PFSK-1 (cell line): Measurements from ENCODE around the gene RPH3AL.

Source experiments
- FOXP2 ChIP-seq: optimal IDR thresholded peaks from 2 replicates; pipeline ENCODE3; 2011; ENCODE audit warnings: borderline replicate concordance, control low read depth, inconsistent platforms; ENCODE audit not compliant: insufficient read depth; ENCODE audit errors: extremely low read length, extremely low read depth
- POLR2AphosphoS5 ChIP-seq: IDR thresholded peaks from 2 replicates; pipeline ENCODE4 v1.6.1; 2012; ENCODE audit warnings: low read depth, mild to moderate bottlenecking, control low read depth, low read length, moderate library complexity
- SIN3A ChIP-seq: IDR thresholded peaks from 2 replicates; pipeline ENCODE4 v1.6.1; 2012; ENCODE audit warnings: mild to moderate bottlenecking, low read length, moderate library complexity, borderline replicate concordance; ENCODE audit not compliant: insufficient read depth
- TAF1 ChIP-seq: IDR thresholded peaks from 2 replicates; pipeline ENCODE4 v1.6.1; 2012; ENCODE audit warnings: low read length, control low read depth, borderline replicate concordance; ENCODE audit not compliant: insufficient read depth
- TF ChIP-seq, protein P1 (sequence below), 2 experiments: IDR thresholded peaks; 2 replicates each; pipeline versions ENCODE4 v1.6.1 to v1.8.0; 2011 to 2012; ENCODE audit warnings: low read depth in 2 of 2, low read length in 2 of 2, control low read depth in 1 of 2, inconsistent platforms in 1 of 2, mild to moderate bottlenecking in 1 of 2, moderate library complexity in 1 of 2; ENCODE audit not compliant: insufficient read depth in 1 of 2

RPH3AL gene

DNA sequence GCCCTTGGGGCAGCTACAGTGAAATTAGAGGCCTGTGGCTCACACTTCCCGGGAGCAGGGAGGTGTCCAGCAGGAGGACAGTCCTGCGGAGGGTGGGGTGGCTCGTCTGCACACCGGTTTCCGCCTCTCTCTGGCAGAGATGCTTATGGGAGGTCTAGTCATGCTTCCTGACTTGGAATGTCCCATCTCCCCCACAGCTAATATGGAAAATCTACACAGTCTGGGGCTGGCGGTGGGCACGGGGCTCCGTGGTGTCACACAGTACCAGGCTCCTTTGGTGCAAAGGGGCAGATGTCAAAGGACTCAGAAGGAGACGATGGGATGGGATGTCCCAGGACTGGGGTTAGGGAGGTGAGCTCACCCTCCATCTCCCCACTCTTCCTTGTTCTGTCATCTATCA is 127.1 kb downstream of the RPH3AL start:
- TF ChIP-seq, protein P1, sequence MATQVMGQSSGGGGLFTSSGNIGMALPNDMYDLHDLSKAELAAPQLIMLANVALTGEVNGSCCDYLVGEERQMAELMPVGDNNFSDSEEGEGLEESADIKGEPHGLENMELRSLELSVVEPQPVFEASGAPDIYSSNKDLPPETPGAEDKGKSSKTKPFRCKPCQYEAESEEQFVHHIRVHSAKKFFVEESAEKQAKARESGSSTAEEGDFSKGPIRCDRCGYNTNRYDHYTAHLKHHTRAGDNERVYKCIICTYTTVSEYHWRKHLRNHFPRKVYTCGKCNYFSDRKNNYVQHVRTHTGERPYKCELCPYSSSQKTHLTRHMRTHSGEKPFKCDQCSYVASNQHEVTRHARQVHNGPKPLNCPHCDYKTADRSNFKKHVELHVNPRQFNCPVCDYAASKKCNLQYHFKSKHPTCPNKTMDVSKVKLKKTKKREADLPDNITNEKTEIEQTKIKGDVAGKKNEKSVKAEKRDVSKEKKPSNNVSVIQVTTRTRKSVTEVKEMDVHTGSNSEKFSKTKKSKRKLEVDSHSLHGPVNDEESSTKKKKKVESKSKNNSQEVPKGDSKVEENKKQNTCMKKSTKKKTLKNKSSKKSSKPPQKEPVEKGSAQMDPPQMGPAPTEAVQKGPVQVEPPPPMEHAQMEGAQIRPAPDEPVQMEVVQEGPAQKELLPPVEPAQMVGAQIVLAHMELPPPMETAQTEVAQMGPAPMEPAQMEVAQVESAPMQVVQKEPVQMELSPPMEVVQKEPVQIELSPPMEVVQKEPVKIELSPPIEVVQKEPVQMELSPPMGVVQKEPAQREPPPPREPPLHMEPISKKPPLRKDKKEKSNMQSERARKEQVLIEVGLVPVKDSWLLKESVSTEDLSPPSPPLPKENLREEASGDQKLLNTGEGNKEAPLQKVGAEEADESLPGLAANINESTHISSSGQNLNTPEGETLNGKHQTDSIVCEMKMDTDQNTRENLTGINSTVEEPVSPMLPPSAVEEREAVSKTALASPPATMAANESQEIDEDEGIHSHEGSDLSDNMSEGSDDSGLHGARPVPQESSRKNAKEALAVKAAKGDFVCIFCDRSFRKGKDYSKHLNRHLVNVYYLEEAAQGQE (IDR thresholded peaks at IDR 0.05; ENCODE audit: insufficient read depth in 1 of 2, low read depth in 2 of 2, low read length in 2 of 2), result no peak
- TF ChIP-seq SIN3A (no peak), TAF1 (no peak), POLR2AphosphoS5 (no peak), FOXP2 (no peak)

DNA sequence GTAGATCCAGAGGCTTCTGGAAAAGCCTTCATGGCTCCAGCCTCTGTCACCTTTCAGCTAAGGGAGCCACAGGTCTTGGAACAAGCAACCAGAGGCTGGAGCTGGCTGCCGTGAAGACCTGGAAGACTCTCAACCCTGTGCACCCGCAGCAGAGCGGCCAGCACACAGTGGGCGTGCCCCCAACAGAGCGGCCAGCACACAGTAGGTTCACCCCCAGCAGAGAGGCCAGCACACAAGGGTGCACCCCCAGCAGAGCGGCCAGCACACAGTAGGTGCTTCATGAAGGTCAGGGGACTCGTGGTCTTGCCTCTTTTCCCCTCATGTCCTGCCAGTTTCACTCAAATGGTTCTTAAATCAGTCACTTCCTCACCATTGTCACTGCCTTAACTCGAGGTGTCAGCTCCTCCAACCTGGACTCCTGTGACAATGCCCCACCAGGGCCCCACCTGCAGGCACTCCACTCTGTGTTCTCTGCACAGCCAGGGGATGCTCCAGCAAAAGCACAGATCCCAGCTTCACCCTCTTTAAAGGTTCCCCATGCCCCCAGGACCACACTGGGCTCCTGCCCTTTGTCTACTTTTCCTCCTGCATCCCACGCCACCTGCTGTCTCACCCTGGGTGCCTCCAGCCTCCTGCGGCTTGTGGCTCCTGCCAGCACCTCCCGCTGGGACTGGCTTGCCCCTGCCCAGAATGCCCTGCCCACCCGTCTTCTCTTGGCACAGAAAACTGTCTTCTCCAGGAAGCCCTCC is 128.7 kb downstream of the RPH3AL start:
- TF ChIP-seq TAF1 (no peak), FOXP2 (no peak), SIN3A (no peak), POLR2AphosphoS5 (no peak)
- TF ChIP-seq, protein P1 (IDR thresholded peaks at IDR 0.05; ENCODE audit: insufficient read depth in 1 of 2, low read depth in 2 of 2, low read length in 2 of 2), result no peak

DNA sequence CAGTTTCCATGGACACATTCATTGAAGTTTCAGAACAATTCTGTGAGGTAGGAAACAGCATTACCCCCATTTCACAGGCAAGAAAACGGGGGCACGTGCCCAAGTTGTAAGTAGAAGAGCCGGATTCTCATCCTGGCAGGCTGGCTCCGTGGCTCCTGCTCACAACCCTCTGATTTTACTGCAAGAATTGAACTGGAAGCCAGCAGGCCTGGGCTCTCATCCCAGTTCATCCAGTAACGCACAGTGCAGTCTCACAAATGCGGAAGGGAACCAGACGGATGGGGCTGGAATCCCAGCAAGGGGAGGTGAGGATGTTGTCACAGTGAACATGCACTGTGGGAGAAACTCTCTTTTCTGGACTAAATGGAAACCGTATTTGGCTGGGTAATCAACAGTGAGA is 130.4 kb downstream of the RPH3AL start:
- TF ChIP-seq POLR2AphosphoS5, result no peak
- TF ChIP-seq, protein P1 (IDR thresholded peaks at IDR 0.05; ENCODE audit: insufficient read depth in 1 of 2, low read depth in 2 of 2, low read length in 2 of 2), result no peak
- no peak for TF ChIP-seq SIN3A
- TF ChIP-seq FOXP2, result no peak
- TF ChIP-seq TAF1, result no peak

DNA sequence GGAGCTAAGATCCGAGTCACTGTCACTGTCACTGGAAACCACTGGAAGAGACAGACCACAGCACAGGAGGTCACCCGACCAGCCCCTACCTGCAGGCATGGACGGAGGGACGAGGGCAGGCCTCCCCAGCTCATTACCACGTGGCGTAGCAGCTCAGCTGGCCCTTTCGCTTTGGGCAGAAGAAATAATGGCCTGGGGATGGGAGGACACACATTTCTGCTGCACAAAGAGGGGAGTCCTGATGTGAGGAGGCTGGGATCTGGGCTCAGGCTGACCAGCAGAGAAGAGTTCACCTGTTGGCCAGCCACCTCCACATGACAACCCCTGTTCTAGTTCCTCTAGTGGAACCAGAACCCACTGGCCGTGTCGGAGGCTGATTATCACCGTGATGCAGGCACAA is 132.9 kb downstream of the RPH3AL start:
- TF ChIP-seq FOXP2 (no peak), TAF1 (no peak), SIN3A (no peak), POLR2AphosphoS5 (no peak)
- TF ChIP-seq, protein P1 (IDR thresholded peaks at IDR 0.05; ENCODE audit: insufficient read depth in 1 of 2, low read depth in 2 of 2, low read length in 2 of 2), result no peak

DNA sequence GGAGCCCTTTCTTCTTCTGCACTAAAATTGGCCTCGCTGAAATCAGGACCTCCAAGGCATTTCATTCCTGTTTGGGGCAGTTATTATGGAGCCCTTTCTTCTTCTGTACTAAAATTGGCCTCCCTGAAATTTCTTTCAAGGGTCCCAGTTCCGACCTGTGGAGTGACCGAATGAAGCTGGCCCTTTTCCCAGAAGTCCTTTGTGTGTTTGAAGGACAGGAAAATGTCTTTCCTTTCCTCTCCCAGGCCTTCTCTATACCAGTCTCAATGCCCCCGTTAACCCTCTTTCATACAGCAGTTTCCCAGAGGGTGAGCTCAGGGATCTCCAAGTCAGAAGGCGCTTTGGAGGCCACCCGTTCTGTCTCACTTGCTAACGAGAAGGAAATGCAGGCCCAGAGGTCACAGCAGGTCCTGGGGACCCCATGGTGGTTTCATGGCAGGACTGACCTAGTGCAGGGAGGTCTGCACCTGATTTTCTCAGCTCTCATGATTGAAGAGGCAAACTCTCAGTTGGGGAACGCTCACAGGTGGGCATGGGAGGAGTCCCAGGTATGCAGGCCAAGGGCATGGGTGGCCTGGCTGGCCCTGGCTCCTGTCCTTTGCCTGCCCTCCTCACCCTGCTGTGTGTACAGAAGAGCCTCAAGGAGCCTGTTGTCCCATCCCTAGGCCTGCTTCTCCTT is 134.0 kb downstream of the RPH3AL start:
- TF ChIP-seq FOXP2 (no peak), SIN3A (no peak), TAF1 (no peak), POLR2AphosphoS5 (no peak)
- TF ChIP-seq, protein P1 (IDR thresholded peaks at IDR 0.05; ENCODE audit: insufficient read depth in 1 of 2, low read depth in 2 of 2, low read length in 2 of 2), result no peak
